GM12878 (cell line): ENCODE measurements around the gene DENND1A.

ENCODE experiments used
- CHD2 ChIP-seq: IDR thresholded peaks from 2 replicates; pipeline ENCODE4 v1.6.1; 2011; ENCODE audit warnings: low read depth, low read length, improper control_type of control experiment, borderline replicate concordance
- CTCF ChIP-seq, 3 experiments: IDR thresholded peaks in 2 of 3; conservative IDR thresholded peaks in 1 of 3; 2 replicates each; pipeline ENCODE4 v1.5.1; 2011; ENCODE audit warnings: low read depth in 3 of 3, low read length in 3 of 3, mild to moderate bottlenecking in 3 of 3, control low read depth in 2 of 3, moderate library complexity in 2 of 3, inconsistent platforms in 1 of 3, mixed read lengths in 1 of 3; ENCODE audit not compliant: control insufficient read depth in 2 of 3, insufficient read depth in 1 of 3; ENCODE audit errors: extremely low read depth in 1 of 3
- EP300 ChIP-seq, 2 experiments: fragments of 150-350 bp in 1 of 2; IDR thresholded peaks; 2 replicates each; pipeline ENCODE4 v1.6.1; 2011 to 2012; ENCODE audit warnings: low read depth in 2 of 2, low read length in 2 of 2, borderline replicate concordance in 1 of 2, improper control_type of control experiment in 1 of 2, inconsistent platforms in 1 of 2; ENCODE audit not compliant: control insufficient read depth in 1 of 2
- HCFC1 ChIP-seq: fragments of 150-350 bp; IDR thresholded peaks from 2 replicates; pipeline ENCODE4 v1.6.1; 2014; ENCODE audit warnings: low read length
- HDGF ChIP-seq: fragments of 450-650 bp; IDR thresholded peaks from 2 replicates; pipeline ENCODE4 v1.6.1; 2016; ENCODE audit warnings: antibody characterized with exemption
- IKZF1 ChIP-seq: fragments of 450-650 bp; conservative IDR thresholded peaks from 2 replicates; pipeline ENCODE4 v1.6.1; 2017; ENCODE audit warnings: antibody characterized with exemption, mild to moderate bottlenecking
- NR2C2 ChIP-seq: IDR thresholded peaks from 2 replicates; pipeline ENCODE4 v1.6.1; 2011; ENCODE audit warnings: borderline replicate concordance, low read depth; ENCODE audit not compliant: control insufficient read depth, insufficient read length
- POLR2A ChIP-seq: IDR thresholded peaks from 2 replicates; pipeline ENCODE4 v1.6.1; 2011; ENCODE audit warnings: low read depth, mild to moderate bottlenecking, low read length
- ZNF274 ChIP-seq: IDR thresholded peaks from one replicate; pipeline ENCODE4 v1.8.0; 2011; ENCODE audit not compliant: insufficient read length, insufficient read depth

GRCh38 chr9:123482295-123482968, 447.5 kb downstream of the DENND1A start:
- TF ChIP-seq EP300 (IDR thresholded peaks at IDR 0.05; ENCODE audit: borderline replicate concordance in 1 of 2, control insufficient read depth in 1 of 2, low read depth in 2 of 2, low read length in 2 of 2): no peak
- no peak for TF ChIP-seq HCFC1
- TF ChIP-seq CTCF (IDR thresholded peaks at IDR 0.05 in 2 of 3, conservative IDR thresholded peaks at IDR 0.05 in 1 of 3; ENCODE audit: control insufficient read depth in 2 of 3, extremely low read depth in 1 of 3, insufficient read depth in 1 of 3, low read depth in 3 of 3, low read length in 3 of 3): no peak
- no peak for TF ChIP-seq ZNF274
- TF ChIP-seq POLR2A: no peak
- no peak for TF ChIP-seq CHD2
- no peak for TF ChIP-seq HDGF
- TF ChIP-seq NR2C2: no peak
- TF ChIP-seq IKZF1: no peak
